Upper lobe of left lung (tissue), 6 donors: ENCODE results near the gene SORL1. TPM values are rescaled to one million over a fixed set of nuclear protein-coding genes. Genes with fewer than 3 reads are reported as not detected.

Source experiments
- ATAC-seq, 2 donors: fragments of 200-7000 bp; cut with Tn5 transposase; one replicate each; pipeline ENCODE4 v1.9.1; 2022; ENCODE audit warnings: mild to moderate bottlenecking in 2 of 2, moderate library complexity in 2 of 2; ENCODE audit not compliant: low FRiP score in 2 of 2
- DNase-seq, 2 donors: peaks; one replicate each; pipeline ENCODE4 v3.0.0-alpha.2; 2019 to 2020
- H3K27ac ChIP-seq, 4 donors: fragments of 200-600 bp; sonication (generic); one replicate each; pipeline ENCODE4 v1.5.1; 2016 to 2019
- H3K27me3 ChIP-seq, 4 donors: fragments of 200-600 bp; sonication (generic); one replicate each; pipeline ENCODE4 v1.5.1; 2017 to 2019
- H3K36me3 ChIP-seq, 4 donors: fragments of 200-600 bp; sonication (generic); one replicate each; pipeline ENCODE4 v1.5.1; 2016 to 2019
- H3K4me1 ChIP-seq, 4 donors: fragments of 200-600 bp; sonication (generic); one replicate each; pipeline ENCODE4 v1.5.1; 2018 to 2019
- H3K4me3 ChIP-seq, 4 donors: fragments of 200-600 bp; sonication (generic); one replicate each; pipeline ENCODE4 v1.5.1; 2017 to 2019; ENCODE audit warnings: mild to moderate bottlenecking in 2 of 4, moderate library complexity in 1 of 4
- H3K9me3 ChIP-seq, 4 donors: fragments of 200-600 bp; sonication (generic); one replicate each; pipeline ENCODE4 v1.5.1; 2018 to 2019
- EP300 ChIP-seq, 4 donors: sonication (generic); formaldehyde crosslinking; IDR thresholded peaks; one replicate each; pipeline ENCODE4 v1.5.1; 2017; ENCODE audit warnings: antibody characterized with exemption in 4 of 4, control low read depth in 2 of 4
- POLR2A ChIP-seq, 4 donors: fragments of 450-650 bp; IDR thresholded peaks; one replicate each; pipeline ENCODE4 v1.5.1; 2016 to 2017; ENCODE audit warnings: antibody characterized with exemption in 4 of 4, mild to moderate bottlenecking in 2 of 4
- POLR2AphosphoS5 ChIP-seq, 2 donors: sonication (generic); formaldehyde crosslinking; IDR thresholded peaks; one replicate each; pipeline ENCODE4 v1.5.1; 2017; ENCODE audit warnings: antibody characterized with exemption in 2 of 2
- WGBS, 2 donors: methylation state at CpG; one replicate each; pipeline ENCODE4 v1.1.5; 2017 to 2018; 5-methylcytosine and 5-hydroxymethylcytosine counted together
- total RNA-seq, 6 donors: library from RNA; depleted of rRNA in 4 of 6; stranded (reverse); fragments of >200 nt in 4 of 6; gene quantifications; one replicate each; pipeline versions ENCODE4 v1.1.0 to v1.2.1, GENCODE V29; 2016 to 2021
- TF ChIP-seq, protein P1 (sequence below), 6 experiments: fragments of 450-650 bp in 4 of 6; fragments of 200-600 bp in 2 of 6; sonication (generic) in 2 of 6; IDR thresholded peaks; one replicate each; pipeline ENCODE4 v1.5.1; 2016 to 2019; ENCODE audit warnings: antibody characterized with exemption in 6 of 6
- donor health status: DM: no; HTN: no; CAD: no; lungs with moderate emphysema.
- donor health status: DM: no; HTN: yes; CAD: no; lungs with severe emphysema.

SORL1 gene
- total RNA-seq, 6 donors from 2014 or later = 33.3 to 85.9 (median 67.2) TPM

DNA sequence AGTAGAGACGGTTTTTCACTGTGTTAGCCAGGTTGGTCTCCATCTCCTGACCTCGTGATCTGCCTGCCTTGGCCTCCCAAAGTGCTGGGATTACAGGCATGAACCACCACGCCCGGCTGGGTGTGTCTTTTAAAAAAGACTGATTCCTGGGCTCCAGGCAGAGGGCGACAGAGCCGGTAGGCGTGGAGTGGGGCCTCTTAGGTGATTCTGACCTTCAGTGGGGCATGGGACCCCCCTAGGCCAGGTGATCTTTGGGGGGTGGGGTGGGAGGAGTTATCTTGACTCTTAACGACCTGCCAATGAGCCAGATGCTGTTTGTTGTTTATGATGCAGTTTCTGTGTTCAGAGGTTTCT, 13.6 kb downstream of the SORL1 start:
- WGBS, 2 donors = 74 to 80% methylated on average over 8 of the region's 8 CpGs
- Histone ChIP-seq H3K9me3 (no peaks in the 10 kb centered on the region), H3K27ac (peak overlapping the region in 2 of 4 donors; percentile 38 to 46), H3K4me3 (no peak overlapping the region), H3K4me1 (peaks cover 32 to 50% (median 40%) of the 10 kb centered on the region in 4 donors), H3K36me3 (no peaks in the 10 kb centered on the region), H3K27me3 (no peaks in the 10 kb centered on the region)
- DNase-seq = no peak
- no peak for TF ChIP-seq POLR2A (IDR thresholded peaks at IDR 0.05)
- no peak for TF ChIP-seq POLR2AphosphoS5 (IDR thresholded peaks at IDR 0.05)
- TF ChIP-seq, protein P1, sequence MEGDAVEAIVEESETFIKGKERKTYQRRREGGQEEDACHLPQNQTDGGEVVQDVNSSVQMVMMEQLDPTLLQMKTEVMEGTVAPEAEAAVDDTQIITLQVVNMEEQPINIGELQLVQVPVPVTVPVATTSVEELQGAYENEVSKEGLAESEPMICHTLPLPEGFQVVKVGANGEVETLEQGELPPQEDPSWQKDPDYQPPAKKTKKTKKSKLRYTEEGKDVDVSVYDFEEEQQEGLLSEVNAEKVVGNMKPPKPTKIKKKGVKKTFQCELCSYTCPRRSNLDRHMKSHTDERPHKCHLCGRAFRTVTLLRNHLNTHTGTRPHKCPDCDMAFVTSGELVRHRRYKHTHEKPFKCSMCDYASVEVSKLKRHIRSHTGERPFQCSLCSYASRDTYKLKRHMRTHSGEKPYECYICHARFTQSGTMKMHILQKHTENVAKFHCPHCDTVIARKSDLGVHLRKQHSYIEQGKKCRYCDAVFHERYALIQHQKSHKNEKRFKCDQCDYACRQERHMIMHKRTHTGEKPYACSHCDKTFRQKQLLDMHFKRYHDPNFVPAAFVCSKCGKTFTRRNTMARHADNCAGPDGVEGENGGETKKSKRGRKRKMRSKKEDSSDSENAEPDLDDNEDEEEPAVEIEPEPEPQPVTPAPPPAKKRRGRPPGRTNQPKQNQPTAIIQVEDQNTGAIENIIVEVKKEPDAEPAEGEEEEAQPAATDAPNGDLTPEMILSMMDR (IDR thresholded peaks at IDR 0.05) = no peak
- no peak for TF ChIP-seq EP300 (IDR thresholded peaks at IDR 0.05)
- no peak for ATAC-seq

DNA sequence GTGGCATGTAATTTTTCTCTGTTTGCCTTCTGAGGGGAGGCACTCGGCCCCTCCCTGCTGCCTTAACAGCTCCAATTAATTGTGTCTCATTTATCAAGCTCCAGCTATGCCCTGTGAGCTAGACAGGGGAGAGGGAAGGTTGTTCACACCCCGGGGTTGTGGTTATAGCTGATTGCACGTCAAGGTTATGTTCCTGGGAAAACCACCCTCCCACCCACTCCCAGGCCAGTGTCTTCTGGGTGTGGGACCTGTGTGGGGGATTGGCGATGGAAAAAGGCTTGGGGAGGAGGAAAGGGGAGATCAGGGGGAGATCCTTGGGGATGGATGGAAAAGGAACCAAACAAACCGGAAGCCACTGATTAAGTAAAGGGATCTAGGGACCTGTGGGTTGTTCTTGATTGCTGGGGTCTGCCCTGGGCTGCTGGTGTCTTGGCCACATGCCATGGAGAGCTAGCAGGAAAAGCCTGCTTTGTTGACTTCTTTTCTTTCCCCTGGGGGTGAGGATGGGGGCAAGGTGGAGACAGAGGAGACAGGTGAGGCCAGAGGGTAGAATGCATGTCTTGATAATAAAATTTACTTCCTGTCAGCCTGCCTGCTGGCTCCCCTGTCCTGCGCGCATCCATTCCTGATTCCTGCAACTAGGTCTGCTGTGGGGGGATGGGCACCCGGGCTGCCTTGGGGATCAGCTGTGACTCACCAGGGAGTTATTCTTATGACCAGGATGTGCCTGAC, 14.1 kb downstream of the SORL1 start:
- WGBS, 2 donors = 50% methylated on average over 8 of the region's 8 CpGs
- Histone ChIP-seq H3K27me3 (no peaks in the 10 kb centered on the region), H3K4me3 (no peak overlapping the region), H3K27ac (peak overlapping the region in 3 of 4 donors; percentile 2 to 46 (median 38)), H3K4me1 (peaks cover 32 to 45% (median 39%) of the 10 kb centered on the region in 4 donors), H3K9me3 (no peaks in the 10 kb centered on the region), H3K36me3 (no peaks in the 10 kb centered on the region)
- peak; percentile 74 to 89 for ATAC-seq
- DNase-seq = peak; percentile 45 to 93
- TF ChIP-seq POLR2AphosphoS5 (IDR thresholded peaks at IDR 0.05) (peak in 1 of 2 donors; percentile 39), EP300 (IDR thresholded peaks at IDR 0.05) (no peak)

DNA sequence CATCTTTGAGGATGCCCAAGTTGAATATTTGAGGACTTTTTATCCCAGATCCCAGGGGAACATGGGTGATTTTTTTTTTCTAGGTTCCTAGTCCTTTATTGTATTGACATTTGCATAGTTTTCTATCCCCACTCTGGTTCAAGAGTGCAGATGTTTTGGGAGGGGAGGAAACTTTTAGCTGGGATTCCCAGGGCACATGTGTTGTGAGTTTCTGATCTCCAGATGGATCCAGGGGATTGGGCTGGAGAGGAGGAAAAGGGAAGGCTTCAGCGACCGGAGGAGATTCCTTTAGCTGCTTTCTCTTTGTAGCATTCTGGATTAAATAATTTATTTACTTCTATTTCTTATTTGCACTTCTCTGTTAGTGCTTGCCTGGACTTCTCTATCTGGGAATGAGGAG, 15.4 kb downstream of the SORL1 start:
- 62 to 88% methylated on average over 2 of the region's 2 CpGs for WGBS, 2 donors
- H3K9me3 ChIP-seq = no peaks in the 10 kb centered on the region
- ATAC-seq (no peak), DNase-seq (no peak)
- no peak overlapping the region for H3K4me3 ChIP-seq
- peaks cover 31 to 45% (median 36%) of the 10 kb centered on the region in 4 donors for H3K4me1 ChIP-seq
- H3K36me3 ChIP-seq = no peaks in the 10 kb centered on the region
- H3K27ac ChIP-seq = peak overlapping the region in 1 of 4 donors; percentile 38
- no peaks in the 10 kb centered on the region for H3K27me3 ChIP-seq
- TF ChIP-seq POLR2AphosphoS5 (IDR thresholded peaks at IDR 0.05) (no peak), POLR2A (IDR thresholded peaks at IDR 0.05) (no peak), EP300 (IDR thresholded peaks at IDR 0.05) (no peak)
- TF ChIP-seq, protein P1 (IDR thresholded peaks at IDR 0.05) = no peak

DNA sequence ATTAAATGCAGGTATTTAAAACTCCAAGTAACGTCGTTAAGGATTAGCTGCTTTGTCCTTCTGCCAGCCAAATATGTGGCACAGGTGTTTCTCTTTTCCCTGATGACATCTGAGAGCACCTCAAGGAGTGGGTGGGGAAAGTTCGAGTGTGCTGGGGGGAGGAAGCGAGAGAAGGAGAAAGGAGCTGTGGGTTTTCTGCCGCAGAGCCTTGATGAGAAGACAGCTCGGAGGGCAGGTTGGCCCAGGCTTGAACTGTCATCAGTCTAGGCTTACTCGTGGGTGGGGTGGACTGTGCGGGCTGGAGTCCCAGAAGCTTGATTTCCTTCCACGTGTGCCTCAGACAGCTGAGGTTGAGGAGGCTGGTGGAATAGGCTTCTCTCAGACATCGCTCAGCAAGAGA, 15.9 kb downstream of the SORL1 start:
- no peaks in the 10 kb centered on the region for H3K9me3 ChIP-seq
- peak; percentile 15 to 41 for ATAC-seq
- peak in 1 of 4 donors; percentile 10 for TF ChIP-seq POLR2A (IDR thresholded peaks at IDR 0.05)
- TF ChIP-seq, protein P1 (IDR thresholded peaks at IDR 0.05) = no peak
- H3K27ac ChIP-seq = peak overlapping the region in 2 of 4 donors; percentile 21 to 38
- H3K27me3 ChIP-seq = no peaks in the 10 kb centered on the region
- no peaks in the 10 kb centered on the region for H3K36me3 ChIP-seq
- DNase-seq = peak in 1 of 2 donors; percentile 54
- peaks cover 31 to 45% (median 36%) of the 10 kb centered on the region in 4 donors for H3K4me1 ChIP-seq
- WGBS, 2 donors = 34 to 43% methylated on average over 10 of the region's 10 CpGs
- H3K4me3 ChIP-seq = no peak overlapping the region

DNA sequence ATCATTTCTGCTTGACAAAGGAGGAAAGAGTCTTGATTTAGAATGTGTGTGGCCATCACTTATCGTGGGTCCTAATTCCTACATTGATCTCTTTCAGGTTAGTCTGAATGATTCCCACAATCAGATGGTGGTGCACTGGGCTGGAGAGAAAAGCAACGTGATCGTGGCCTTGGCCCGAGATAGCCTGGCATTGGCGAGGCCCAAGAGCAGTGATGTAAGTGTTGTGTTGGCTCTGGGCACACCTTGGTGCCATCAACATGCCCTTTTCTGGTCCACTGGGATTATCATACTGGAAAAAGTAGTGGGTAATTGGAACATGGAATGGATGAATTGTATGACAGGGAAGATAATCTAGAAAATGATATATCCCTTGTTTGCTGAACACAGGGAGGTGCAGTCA, 17.8 kb downstream of the SORL1 start:
- TF ChIP-seq POLR2A (IDR thresholded peaks at IDR 0.05) (no peak), POLR2AphosphoS5 (IDR thresholded peaks at IDR 0.05) (no peak), EP300 (IDR thresholded peaks at IDR 0.05) (no peak)
- TF ChIP-seq, protein P1 (IDR thresholded peaks at IDR 0.05) = no peak
- no peak for ATAC-seq
- Histone ChIP-seq H3K27ac (no peak overlapping the region), H3K9me3 (no peaks in the 10 kb centered on the region), H3K4me3 (no peak overlapping the region), H3K36me3 (no peaks in the 10 kb centered on the region), H3K4me1 (peaks cover 26 to 30% (median 27%) of the 10 kb centered on the region in 4 donors), H3K27me3 (no peaks in the 10 kb centered on the region)
- 86 to 94% methylated on average over 5 of the region's 5 CpGs for WGBS, 2 donors
- no peak for DNase-seq
